Measurements from ENCODE around the gene TMPRSS11B.

GRCh38 chr4:68264875-68265565 lies 19.5 kb upstream of the TMPRSS11B start:
- TF ChIP-seq REPIN1 (CRISPR knock-in tag; IDR thresholded peaks at IDR 0.05; ENCODE audit: borderline replicate concordance, low read depth), result no peak
- TF ChIP-seq KDM1A (CRISPR knock-in tag; IDR thresholded peaks at IDR 0.05), result no peak
- TF ChIP-seq FOSL2 (CRISPR knock-in tag; IDR thresholded peaks at IDR 0.05), result no peak
- TF ChIP-seq FUBP1 (CRISPR knock-in tag; IDR thresholded peaks at IDR 0.05; ENCODE audit: borderline replicate concordance), result no peak
- TF ChIP-seq USF2 (IDR thresholded peaks at IDR 0.05; ENCODE audit: low read depth, low read length), result no peak
- no peak for TF ChIP-seq USF2 (CRISPR knock-in tag; IDR thresholded peaks at IDR 0.05; ENCODE audit: borderline replicate concordance)
- TF ChIP-seq POLR2G (IDR thresholded peaks at IDR 0.05; ENCODE audit: low read depth, low read length), result no peak
- TF ChIP-seq PRDM15 (CRISPR knock-in tag; IDR thresholded peaks at IDR 0.05), result no peak
- no peak for TF ChIP-seq JARID2 (CRISPR knock-in tag; IDR thresholded peaks at IDR 0.05; ENCODE audit: insufficient replicate concordance)
- TF ChIP-seq SATB2 (CRISPR knock-in tag; IDR thresholded peaks at IDR 0.05), result no peak
- no peak for TF ChIP-seq ZBTB10 (CRISPR knock-in tag; IDR thresholded peaks at IDR 0.05; ENCODE audit: borderline replicate concordance)
- no peak for TF ChIP-seq ISL2 (CRISPR knock-in tag; IDR thresholded peaks at IDR 0.05)
- TF ChIP-seq FOXM1 (CRISPR knock-in tag; IDR thresholded peaks at IDR 0.05), result no peak
- TF ChIP-seq HNF1B (CRISPR knock-in tag; IDR thresholded peaks at IDR 0.05), result no peak
